ENCODE results near the gene STARD4.

The STARD4 gene

DNA sequence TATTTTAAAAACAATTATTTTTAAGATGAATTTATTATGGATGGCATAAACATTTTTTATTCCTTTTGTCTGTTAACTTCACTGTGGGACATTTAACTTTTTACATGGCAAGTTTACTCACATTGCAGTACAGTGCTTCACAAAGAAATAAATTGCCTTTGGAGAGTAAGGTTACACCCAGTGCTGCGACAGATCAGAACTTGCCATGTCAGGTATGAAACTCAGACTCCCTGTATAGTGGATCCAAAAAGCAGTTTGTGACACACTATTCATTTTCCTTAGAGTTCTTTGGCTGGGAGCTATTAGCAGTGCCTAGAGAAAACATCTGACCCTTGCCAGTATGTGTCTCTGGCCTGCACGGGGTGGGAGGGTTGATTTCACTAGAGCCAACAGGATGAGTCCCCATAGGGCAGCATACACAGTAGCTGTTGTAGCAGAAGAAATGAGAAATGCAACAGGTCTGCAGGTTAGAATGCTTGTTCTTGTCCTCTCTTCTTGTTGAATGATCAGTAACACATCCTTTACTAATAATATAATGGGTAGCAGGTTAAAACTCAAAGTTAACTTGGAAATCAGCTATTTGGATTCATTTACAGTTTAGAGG lies 42.9 kb downstream of the STARD4 start:
- DNase-seq, result no peak

GRCh38 chr5:111463311-111463710 lies 49.0 kb downstream of the STARD4 start:
- DNase-seq, result no peak

DNA sequence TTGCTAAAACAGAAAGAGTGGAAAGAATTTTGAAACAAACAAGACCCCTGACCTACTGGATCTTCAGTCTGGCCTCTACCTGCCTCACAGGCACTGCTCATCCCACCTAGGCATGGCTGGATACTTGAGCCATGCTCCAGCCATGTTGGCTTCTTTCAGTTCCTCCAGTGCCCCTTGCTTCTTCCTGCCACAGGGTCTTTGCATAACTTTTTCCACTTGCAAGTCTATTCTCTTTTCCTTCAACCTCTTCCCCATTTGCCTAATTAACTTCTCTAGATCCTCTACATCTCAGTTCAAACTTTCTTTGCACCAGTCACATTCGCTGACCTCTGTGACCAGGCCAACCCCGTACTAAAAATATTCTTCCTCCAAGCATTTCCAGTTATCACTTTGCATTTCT lies 50.4 kb downstream of the STARD4 start:
- DNase-seq, result no peak

DNA sequence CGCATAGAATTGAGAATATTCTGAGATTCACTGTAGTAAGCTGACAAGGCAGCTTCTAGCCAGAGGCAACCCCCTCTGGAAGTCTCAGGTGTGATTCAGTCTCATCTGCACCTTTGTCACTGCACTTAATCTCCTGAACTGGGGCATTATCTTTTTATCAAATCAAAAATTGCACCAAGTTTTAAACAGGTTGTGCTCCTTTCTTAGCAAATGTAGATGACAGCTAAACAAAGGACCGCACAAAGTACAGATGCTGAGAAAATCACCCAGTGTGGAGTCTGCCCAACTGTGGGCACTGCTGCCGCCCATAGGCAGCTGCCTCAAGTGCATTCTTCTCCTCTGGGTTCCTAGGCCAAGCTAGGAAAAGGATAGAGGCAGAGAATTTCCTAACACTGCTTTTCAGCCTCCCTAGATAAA lies 51.1 kb downstream of the STARD4 start:
- no peak for DNase-seq

GRCh38 chr5:111454776-111455175 lies 57.6 kb downstream of the STARD4 start:
- DNase-seq, result no peak

GRCh38 chr5:111454198-111454622 lies 58.1 kb downstream of the STARD4 start:
- no peak for DNase-seq

GRCh38 chr5:111453747-111454146 lies 58.6 kb downstream of the STARD4 start:
- no peak for DNase-seq

- DNase-seq, result no peak
Measured at GRCh38 chr5:111453295-111453694, 59.0 kb downstream of the STARD4 start.

- DNase-seq, result no peak
Measured at GRCh38 chr5:111447822-111448221, 64.5 kb downstream of the STARD4 start.

- no peak for DNase-seq
Measured at GRCh38 chr5:111447099-111447498, 65.2 kb downstream of the STARD4 start.
